GM19397 (cell line): ENCODE measurements around the gene FRG2C.
"Not testable (repeated sequence)": the region's sequence is repeated elsewhere in the genome, so short reads cannot be mapped to it uniquely, and the experiment has no call there.

Experiments used
- ATAC-seq: cut with Tn5 transposase; IDR thresholded peaks from one replicate; pipeline ENCODE4 v1.9.1; 2021; ENCODE audit warnings: mild to moderate bottlenecking, moderate library complexity; ENCODE audit not compliant: unreplicated experiment

The FRG2C gene

DNA sequence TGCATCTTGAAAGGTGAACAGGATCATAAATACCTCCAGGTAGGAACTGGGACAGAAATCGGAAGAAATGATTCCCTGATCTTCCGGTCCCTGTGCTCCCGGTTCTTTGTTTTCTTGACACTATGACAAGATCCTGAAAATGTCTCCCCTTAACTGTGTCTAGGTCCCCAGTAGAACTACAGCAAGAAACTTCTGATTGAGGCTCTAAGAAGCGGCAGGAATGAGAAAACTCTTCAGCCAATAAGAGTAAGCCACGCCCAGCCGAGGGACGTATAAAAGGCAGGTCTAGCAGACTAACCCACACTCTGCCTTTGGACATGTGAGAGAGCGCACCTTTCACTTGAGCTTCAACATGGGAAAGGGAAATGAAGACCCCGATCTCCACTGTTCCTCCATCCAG, at the start of gene FRG2C:
Gene FRG2C, plus strand, starts transcription at position 301 of the 400 bp plus-strand sequence. Its CDS starts 52 bp downstream, at position 353.
- not testable (repeated sequence) for ATAC-seq

GRCh38 chr3:75618666-75619305, 45.3 kb upstream of the FRG2C start:
- not testable (repeated sequence) for ATAC-seq

DNA sequence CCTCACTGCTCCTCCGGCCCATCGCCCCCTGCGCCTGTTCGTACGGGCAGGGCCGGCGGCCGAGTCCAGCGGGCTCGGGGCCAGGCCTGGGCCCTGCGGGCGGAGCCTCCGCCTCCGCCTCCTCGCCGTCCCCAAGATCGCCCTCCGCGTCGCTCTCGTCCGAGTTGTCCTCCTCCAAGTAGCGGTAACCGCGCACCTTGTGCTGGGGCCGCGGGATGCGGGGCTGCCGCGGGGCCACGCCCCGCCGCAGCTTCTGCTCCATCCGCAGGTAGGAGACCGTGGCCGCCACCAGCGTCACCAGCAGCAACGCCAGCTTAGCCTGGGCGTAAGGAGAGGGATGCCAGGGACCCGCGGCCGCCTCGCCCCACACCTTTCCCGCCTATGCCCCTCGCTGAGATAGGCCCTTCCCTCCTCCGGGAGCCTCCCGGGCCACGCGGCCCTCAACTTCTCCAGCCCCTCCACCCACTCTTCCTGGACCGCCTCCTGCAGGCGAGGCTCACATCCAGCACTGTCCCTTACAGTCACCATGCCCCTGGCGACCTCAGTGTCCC, 44.6 kb upstream of the FRG2C start:
- not testable (repeated sequence) for ATAC-seq

DNA sequence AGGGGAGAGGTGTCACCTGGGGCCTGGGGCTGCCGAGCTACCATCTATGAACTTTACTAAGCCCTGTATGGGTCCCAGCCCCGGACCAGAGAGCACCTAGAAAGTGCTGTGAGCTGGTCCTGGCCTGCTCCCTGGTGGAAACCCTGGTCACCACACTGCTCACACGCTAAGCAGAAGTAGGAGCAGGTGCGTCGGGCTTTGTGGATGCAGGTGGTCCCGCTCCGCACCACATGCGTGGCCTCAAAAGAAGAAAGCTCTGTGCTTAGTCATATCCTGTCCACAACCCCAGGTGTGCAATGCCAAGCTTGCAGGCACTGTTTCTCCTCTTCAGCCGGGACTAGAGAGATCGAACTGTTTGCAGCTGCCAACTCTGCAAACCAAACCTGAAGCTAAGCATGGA, 42.4 kb upstream of the FRG2C start:
- ATAC-seq: not testable (repeated sequence)

GRCh38 chr3:75623656-75624055, 40.5 kb upstream of the FRG2C start:
- not testable (repeated sequence) for ATAC-seq

- ATAC-seq: not testable (repeated sequence)
Measured at GRCh38 chr3:75630887-75631535, 33.1 kb upstream of the FRG2C start.

DNA sequence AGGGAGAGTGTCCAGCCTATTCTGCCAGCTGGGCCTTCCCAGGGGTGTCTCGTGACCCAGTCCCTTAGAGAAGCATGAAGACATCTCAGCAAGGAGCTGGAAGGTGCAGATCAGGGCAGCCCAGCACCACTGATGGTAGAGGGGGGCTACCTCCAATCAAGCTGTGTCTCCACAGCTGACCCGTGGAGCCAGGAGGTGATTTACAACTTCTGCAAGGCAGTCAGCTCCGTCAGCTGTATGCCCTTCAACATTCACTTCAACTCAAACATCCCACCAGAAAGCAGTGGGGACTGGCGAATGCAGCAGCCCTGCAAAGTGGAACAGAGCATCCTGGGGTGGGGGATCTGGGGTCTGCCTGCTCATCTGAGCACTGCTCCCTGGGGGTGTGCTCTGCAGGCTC, 32.6 kb upstream of the FRG2C start:
- ATAC-seq: no peak

DNA sequence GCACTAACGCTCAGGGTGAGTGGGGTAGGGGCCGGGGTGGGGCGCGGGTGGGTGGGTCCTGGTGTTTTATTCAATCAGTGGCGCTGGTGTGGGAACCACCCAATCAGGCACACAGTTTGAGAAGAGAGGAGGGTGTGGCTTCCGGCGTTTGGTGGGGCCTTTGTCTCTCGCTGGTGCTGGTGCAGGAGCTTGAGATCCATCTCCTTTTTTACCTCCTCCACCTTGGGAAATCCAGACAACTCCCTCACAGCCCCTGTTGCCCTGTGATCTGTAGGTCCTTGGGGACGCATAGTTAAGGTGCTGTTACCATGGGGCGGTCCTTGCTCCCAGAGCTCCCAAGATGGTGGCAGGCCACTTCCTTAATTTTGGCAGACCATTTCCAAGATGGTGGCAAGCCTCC, 25.2 kb upstream of the FRG2C start:
- not testable (repeated sequence) for ATAC-seq

- ATAC-seq: not testable (repeated sequence)
Measured at GRCh38 chr3:75641107-75641517, 23.0 kb upstream of the FRG2C start.

- not testable (repeated sequence) for ATAC-seq
Measured at GRCh38 chr3:75643031-75643800, 20.9 kb upstream of the FRG2C start.

DNA sequence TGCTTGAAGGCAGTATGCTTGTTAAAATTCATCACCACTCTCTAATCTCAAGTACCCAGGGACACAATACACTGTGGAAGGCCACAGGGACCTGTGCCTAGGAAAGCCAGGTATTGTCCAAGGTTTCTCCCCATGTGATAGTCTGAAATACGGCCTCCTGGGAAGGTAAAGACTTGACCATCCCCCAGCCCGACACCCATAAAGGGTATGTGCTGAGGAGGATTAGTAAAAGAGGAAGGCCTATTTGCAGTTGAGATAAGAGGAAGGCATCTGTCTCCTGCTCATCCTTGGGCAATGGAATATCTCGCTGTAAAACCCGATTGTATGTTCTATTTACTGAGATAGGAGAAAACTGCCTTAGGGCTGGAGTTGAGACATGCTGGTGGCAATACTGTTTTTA, 18.6 kb upstream of the FRG2C start:
- ATAC-seq: not testable (repeated sequence)

DNA sequence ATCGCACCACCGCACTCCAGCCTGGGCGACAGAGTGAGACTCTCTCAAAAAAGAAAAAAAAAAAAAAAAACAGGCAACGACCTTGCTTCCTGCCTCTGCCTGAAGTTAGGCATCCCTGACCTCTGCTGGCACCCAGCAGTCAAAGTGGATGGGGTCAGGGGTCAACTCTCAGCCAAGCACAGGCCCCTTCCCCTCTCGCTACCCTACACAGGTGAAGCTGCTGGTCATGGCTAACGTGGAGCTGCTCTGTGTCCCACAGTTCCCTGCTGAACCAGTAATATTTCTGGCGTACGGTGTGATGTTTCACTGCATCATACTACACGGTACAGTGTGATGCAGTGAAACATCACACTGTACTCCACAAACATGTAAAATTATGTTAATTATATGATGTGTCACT, 13.9 kb upstream of the FRG2C start:
- ATAC-seq: no peak

DNA sequence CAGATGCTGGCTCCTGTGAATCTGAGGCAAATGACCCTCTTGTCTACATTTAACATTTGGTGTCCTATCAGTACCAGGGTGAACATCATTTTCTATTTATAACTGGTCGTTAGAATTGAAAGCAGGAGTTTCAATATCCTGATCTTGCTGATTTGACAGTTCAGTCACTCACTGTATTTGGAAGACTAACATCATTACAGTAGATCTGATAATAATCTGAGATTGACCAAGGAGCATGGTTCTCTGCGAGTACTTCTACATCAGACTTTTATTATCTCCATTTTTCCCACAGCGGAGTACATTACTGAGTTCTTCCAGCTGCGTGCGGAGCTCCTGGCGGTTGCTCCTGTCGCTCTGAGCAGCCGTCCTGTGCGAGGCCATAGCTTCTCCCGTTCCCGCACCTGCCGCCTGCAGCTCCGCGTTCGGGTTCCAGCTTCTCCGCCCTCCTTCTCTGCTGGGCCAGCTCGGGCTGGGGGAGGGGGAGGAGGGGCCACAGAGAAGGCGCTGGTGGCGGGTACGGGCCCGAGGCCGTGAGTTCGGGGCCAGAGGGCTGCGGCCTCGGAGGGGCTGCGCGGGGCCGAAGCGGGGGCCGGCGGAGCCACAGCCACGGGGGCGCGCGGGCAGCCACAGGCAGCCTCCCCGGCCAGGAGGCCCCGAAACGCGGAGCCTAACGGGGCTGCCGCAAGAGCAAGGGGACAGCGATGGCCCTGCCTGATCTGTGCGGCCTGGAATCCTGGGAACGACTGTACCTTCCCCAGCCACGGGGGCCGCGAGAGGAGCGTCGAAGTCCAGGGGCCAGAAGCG, 8.8 kb upstream of the FRG2C start:
- ATAC-seq: not testable (repeated sequence)

GRCh38 chr3:75655956-75656355, 8.2 kb upstream of the FRG2C start:
- ATAC-seq: not testable (repeated sequence)

- ATAC-seq: not testable (repeated sequence)
Measured at GRCh38 chr3:75658411-75659107, 5.6 kb upstream of the FRG2C start.

- ATAC-seq: not testable (repeated sequence)
Measured at GRCh38 chr3:75659108-75659433, 5.1 kb upstream of the FRG2C start.

- ATAC-seq: not testable (repeated sequence)
Measured at GRCh38 chr3:75665626-75666025, 1.5 kb downstream of the FRG2C start.

DNA sequence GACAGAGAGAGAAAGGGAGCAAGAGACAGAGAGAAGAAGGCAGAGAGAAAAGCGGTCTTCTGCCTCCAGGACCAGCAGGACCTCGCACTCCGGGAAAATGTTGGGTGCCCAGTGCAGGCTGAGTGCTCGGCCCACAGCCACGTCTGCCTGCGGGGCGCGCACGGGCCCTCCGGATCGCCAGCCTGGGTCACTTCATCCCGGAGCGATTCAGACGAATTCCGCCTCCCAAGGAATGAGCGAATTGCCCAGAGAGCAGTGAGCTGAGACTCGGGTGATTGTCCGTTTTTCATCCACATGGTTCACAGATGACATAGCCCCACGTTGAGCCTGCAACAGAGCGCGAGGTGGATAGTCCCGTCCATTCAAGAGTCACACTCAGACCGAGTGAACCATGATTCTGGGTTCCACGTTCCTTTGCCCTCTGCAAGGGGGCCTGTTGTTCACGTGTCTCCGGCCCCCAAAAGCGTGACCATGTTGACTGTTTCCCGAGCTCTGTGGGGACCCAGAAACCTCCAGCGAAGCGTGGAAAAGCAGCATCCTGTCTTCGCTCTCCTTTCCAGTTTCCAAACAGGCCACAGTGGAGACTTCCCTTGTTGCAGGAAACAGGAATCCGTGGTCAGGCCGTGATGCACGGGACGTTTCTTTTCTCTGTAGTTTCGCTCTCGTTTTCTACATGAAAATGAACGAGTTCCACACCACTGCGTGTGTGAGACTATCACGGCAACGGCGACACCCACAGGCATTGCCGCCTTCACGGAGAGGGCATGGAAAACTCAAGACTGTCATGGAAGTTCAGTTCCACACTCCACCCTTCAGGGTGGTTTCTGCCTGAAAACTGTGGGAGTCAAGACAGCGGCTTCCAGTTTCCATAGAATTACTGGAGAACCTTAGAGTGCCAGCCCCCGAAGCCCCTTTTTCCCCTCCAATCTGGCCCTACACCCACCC, 3.9 kb downstream of the FRG2C start:
- ATAC-seq: not testable (repeated sequence)

DNA sequence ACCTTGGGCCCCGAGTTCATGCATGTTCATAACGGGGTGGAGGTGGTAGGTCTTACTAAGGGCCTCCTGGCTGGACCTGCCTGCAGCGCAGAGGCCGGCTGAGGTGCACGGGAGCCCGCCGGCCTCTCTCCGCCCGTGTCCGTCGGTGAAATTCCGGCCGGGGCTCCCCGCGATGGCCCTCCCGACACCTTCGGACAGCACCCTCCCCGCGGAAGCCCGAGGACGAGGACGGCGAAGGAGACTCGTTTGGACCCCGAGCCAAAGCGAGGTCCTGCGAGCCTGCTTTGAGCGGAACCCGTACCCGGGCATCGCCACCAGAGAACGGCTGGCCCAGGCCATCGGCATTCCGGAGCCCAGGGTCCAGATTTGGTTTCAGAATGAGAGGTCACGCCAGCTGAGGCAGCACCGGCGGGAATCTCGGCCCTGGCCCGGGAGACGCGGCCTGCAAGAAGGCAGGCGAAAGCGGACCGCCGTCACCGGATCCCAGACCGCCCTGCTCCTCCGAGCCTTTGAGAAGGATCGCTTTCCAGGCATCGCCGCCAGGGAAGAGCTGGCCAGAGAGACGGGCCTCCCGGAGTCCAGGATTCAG, 4.7 kb downstream of the FRG2C start:
- peak; percentile 56 for ATAC-seq
